CD4-positive, alpha-beta T cell treated with Interferon gamma for 1 hour (primary cell): ENCODE results near the gene FOXO3.
"Not testable (repeated sequence)": the region's sequence is repeated elsewhere in the genome, so short reads cannot be mapped to it uniquely, and the experiment has no call there.

Source experiments
- DNase-seq: peaks from one replicate; pipeline ENCODE4 v3.0.0-alpha.2; 2020

Gene FOXO3

GRCh38 chr6:108560463-108561308 lies at the start of gene FOXO3:
FOXO3 (plus strand) TSS chr6:108560917; CDS start chr6:108561209, 292 bp downstream.
- DNase-seq: peak; percentile 85

GRCh38 chr6:108518714-108519576 lies 41.8 kb upstream of the FOXO3 start:
- DNase-seq: no peak

DNA sequence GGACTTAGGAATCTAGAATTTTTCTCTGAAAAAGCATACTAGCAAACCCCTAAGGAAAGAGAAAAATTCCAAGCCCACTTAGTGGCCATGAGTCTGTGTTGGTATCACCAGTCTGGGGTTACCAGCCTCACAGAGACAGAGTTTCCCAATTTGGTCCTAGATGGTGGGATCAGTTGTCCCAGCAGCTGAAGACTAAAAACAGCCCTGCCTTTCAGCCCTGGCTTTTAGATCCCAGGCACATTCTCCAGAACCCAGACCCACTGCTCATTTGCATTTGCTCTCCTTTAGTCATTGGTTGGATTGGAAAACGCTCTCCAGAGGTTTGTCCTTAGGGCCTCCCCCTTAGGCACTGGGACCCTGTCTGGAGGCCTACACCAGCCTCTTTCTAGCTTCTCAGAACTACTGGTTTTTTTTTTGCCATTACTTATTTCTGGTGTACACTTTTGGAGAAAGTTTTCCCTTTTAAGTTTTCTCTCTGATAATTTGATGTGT lies 39.1 kb upstream of the FOXO3 start:
- DNase-seq: no peak

DNA sequence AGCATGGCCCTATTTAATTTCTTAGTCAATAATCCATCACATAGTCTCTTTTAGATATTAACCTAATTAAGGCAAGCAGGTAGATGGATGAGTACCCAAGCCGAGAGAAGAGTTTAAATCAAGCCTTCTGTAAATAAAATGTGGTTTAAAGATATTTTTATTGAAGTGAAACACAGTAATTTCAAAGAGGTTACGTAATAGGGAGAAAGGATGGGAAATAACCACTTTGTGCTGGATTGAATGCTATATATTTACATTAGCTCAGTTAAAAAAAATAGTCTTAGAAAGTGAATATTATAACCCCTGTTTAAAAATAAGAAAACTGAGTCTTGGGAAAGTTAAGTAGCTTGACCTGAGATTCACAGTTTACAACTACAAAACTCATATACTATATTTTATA lies 37.0 kb upstream of the FOXO3 start:
- no peak for DNase-seq

DNA sequence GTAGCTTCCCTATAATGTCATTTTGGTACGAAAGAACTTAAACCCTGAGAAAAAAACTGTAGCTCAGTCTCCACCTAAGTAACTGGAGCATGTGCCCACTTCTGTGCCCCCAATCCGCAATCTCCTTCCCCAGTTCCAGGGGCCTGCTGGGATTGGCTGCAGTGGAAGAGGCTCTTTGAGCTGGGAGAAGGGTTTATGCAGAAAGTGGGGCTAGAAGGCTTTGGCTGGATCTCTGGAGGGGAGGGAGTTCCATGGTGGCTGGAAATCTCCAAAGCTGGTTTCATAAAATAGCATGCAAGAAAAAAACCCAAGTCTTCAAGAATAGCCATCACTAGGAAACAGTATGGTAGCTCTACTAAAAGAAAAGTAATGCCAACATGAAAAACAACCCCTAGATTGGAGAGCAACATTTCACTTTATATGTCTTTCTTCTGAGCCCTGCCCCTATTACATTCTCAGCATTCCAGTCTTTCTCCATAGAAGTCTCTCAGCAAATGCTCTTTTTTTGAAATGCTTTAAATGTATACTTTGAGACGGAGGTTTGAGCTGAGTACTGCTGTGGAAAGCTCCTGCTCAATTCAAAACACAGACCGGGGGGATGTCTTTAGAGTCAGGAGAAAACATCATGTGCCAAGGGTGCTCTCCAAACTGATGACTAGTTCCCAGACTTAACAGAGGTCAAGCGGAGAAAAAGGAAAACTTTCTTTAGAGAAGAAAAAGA lies 36.0 kb upstream of the FOXO3 start:
- DNase-seq: no peak

GRCh38 chr6:108526739-108527174 lies 34.0 kb upstream of the FOXO3 start:
- DNase-seq: no peak

GRCh38 chr6:108528878-108529277 lies 31.8 kb upstream of the FOXO3 start:
- no peak for DNase-seq

DNA sequence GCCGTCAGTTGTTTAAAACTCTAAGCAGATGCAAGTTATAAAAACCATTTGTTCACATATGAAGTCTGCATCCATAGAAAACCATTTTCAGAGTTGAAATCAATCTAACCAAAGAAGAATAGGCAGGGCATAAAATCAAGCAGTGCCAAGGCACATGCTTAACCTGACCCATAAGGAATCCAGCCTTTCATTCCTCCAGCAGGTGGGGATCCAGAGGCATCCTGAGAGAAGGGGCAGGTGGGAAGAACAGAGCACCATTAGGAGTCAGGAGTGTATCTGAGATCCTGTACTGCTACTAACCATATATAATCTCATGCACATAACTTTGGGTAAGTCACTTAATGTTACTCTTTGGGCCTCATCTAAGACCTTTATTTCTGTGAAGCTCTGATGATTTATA lies 29.4 kb upstream of the FOXO3 start:
- DNase-seq: no peak

- DNase-seq: no peak
These were observed 25.5 kb upstream of the FOXO3 start for GRCh38 chr6:108535114-108535742.

- not testable (repeated sequence) for DNase-seq
These were observed 24.7 kb upstream of the FOXO3 start for GRCh38 chr6:108535920-108536535.

GRCh38 chr6:108541843-108542759 lies 18.6 kb upstream of the FOXO3 start:
- peak; percentile 71 for DNase-seq

GRCh38 chr6:108543175-108543940 lies 17.4 kb upstream of the FOXO3 start:
- no peak for DNase-seq

- DNase-seq: no peak
These were observed 16.1 kb upstream of the FOXO3 start for GRCh38 chr6:108544606-108545005.

DNA sequence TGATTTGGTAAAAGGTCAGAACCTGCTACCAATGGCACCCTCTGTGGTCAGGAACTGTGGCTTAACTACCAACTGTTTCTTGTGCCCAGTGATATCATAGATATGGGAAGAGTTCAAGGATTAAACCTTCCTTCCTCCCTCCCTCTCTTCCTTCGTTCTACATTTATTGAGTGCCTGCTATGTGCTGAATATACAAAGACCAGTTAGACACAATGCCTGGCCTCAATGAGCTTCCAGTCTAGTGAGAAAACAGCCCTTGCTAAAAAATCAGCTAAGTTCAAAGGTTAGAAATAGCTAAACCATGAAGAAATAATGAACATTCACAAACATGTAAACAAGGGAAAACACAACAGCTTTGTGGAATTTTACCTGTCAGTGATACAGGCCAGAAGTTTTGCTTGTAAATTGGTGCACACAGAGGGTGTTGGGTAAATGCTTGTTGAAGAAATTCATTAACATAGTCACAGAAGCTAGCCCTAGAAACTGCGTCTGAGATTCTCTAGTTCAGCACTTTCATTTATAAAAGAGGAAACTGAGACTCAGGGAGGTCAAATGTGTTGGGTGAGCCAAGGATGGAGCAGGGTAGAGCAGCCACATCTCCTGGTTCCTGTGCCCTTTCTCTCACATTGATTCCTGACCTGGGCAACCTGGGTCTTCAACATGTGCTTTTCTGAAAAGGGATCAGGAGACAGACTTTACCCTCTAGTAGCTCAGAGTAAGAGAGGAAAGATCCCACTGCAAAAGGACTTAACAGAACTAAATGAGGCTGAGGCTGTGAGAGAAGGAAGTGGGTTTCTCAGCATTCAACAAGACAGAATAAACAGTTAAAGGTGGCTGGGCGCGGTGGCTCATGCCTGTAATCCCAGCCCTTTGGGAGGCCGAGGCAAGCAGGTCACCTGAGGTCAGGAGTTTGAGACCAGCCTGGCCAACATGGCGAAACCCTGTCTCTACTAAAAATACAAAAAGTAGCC lies 14.4 kb upstream of the FOXO3 start:
- peak; percentile 10 for DNase-seq

DNA sequence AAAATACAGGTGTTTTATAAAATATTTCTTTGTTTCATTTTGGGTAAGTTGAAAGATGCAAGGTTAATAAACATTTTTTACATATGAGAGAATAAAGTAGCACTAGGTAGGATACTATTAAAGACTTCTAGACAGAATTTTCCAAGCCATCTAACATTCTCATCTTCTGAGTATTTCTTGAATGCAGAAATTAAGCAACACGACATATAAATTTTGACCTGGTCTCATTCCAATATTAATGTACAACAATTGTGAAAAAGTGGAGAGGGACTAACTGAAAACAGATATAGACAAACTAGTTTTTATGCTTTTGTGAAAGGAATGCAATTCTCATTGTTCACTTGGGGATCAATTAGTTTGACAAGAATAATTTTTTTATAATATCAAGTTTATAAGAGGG lies 11.5 kb upstream of the FOXO3 start:
- no peak for DNase-seq

GRCh38 chr6:108549741-108550140 lies 11.0 kb upstream of the FOXO3 start:
- DNase-seq: no peak

DNA sequence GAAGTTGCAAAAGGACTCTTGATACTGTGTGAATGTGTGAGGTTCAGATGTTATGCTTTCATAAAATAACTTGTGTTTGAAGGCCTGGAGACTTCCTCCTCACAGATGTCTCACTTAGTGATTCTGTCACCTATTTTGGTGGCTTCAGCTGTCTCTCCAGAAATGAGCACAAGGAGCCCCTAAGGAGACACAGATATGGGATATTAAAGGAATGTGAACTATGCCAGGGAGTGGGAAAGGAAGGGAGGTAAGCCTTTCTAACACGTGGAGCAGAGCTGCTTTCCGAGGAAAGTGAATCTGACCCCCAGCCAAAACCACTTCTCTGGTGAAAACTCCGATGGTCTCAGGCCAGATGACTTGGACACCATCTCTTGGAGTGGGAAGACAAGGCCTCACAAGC lies 10.5 kb upstream of the FOXO3 start:
- no peak for DNase-seq

- DNase-seq: no peak
These were observed 5.2 kb upstream of the FOXO3 start for GRCh38 chr6:108555399-108556052.
